Measurements from ENCODE around the gene ANXA11.

DNA sequence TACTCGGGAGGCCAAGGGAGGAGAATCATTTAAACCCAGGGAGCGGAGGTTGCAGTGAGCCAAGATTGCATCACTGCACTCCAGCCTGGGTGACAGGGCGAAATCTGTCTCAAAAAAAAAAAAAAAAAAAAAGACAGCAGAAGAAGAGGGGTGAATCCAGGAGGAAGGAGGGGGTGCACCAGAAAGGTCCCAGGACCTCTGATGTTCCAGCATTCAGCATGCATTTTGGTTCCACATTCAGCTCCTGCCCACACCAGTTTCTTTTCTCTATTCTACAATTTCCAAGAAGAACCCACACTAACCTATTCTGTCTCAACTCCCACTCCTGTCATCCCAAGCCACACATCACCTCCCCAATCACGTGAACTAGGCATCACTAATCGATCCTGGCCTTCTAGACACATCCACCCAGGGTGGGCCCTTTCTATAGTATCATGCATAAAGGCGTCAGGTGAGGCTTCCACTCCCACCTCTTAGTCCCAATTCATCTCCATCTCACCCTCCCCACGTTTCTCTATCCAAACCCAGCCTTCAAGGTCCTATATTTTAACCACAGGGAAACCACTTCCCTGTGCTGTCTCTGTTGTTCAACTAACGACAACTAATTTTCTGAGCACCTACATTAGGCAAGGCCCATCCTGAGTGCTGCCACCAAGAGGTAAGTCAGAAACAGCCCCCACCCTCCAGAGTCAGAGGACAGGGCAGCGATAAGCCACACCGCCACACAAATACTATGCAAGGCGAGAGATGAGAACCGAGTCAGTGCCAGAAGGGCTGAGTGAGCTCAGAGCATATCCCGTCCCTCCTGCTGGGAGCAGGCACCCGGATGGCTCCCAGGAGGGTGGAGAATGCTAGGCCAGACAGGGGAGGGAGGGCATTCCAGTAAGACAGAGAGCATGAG lies 2.2 kb downstream of the ANXA11 start:
- TF ChIP-seq, protein P1, sequence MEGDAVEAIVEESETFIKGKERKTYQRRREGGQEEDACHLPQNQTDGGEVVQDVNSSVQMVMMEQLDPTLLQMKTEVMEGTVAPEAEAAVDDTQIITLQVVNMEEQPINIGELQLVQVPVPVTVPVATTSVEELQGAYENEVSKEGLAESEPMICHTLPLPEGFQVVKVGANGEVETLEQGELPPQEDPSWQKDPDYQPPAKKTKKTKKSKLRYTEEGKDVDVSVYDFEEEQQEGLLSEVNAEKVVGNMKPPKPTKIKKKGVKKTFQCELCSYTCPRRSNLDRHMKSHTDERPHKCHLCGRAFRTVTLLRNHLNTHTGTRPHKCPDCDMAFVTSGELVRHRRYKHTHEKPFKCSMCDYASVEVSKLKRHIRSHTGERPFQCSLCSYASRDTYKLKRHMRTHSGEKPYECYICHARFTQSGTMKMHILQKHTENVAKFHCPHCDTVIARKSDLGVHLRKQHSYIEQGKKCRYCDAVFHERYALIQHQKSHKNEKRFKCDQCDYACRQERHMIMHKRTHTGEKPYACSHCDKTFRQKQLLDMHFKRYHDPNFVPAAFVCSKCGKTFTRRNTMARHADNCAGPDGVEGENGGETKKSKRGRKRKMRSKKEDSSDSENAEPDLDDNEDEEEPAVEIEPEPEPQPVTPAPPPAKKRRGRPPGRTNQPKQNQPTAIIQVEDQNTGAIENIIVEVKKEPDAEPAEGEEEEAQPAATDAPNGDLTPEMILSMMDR (IDR thresholded peaks at IDR 0.05; ENCODE audit: insufficient read depth, low read depth, low read length) = no peak
- no peak for TF ChIP-seq EZH2 (IDR thresholded peaks at IDR 0.05; ENCODE audit: insufficient read depth, low read length)

Measured in astrocyte (in vitro differentiated cells and primary cell).